Fibroblast of pulmonary artery (primary cell): ENCODE measurements around the gene GNPAT.
A peak's percentile ranks its signal among the peaks of the same experiment; 100 is the strongest.
"Not testable (repeated sequence)": the region's sequence is repeated elsewhere in the genome, so short reads cannot be mapped to it uniquely, and the experiment has no call there.

ENCODE experiments used
- DNase-seq: peaks from one replicate; pipeline ENCODE4 v3.0.0-alpha.2; 2010; ENCODE audit warnings: low read depth
- H3K4me3 ChIP-seq: replicated peaks from 2 replicates; pipeline ENCODE4 v1.5.1; 2011; ENCODE audit warnings: low read depth, mild to moderate bottlenecking, control low read depth, low read length, moderate library complexity
- CTCF ChIP-seq: IDR thresholded peaks from 2 replicates; pipeline ENCODE4 v1.5.1; 2011; ENCODE audit warnings: mild to moderate bottlenecking, control low read depth, low read length, inconsistent platforms; ENCODE audit errors: missing control alignments

The GNPAT gene

GRCh38 chr1:231206856-231207255 lies 34.2 kb upstream of the GNPAT start:
- no peak for DNase-seq
- no peak overlapping the region for H3K4me3 ChIP-seq
- no peak for TF ChIP-seq CTCF

- no peak for TF ChIP-seq CTCF
- H3K4me3 ChIP-seq, result no peak overlapping the region
- DNase-seq, result no peak
These were observed 33.6 kb upstream of the GNPAT start for GRCh38 chr1:231207437-231207836.

- DNase-seq, result no peak
- TF ChIP-seq CTCF, result no peak
- no peak overlapping the region for H3K4me3 ChIP-seq
These were observed 32.0 kb upstream of the GNPAT start for GRCh38 chr1:231208980-231209379.

GRCh38 chr1:231209531-231209930 lies 31.5 kb upstream of the GNPAT start:
- no peak overlapping the region for H3K4me3 ChIP-seq
- no peak for TF ChIP-seq CTCF
- DNase-seq, result no peak

- H3K4me3 ChIP-seq, result no peak overlapping the region
- TF ChIP-seq CTCF, result no peak
- DNase-seq, result no peak
These were observed 30.9 kb upstream of the GNPAT start for GRCh38 chr1:231210126-231210525.

- DNase-seq, result peak; percentile 66
- peak overlapping the region; percentile 48 for H3K4me3 ChIP-seq
- peak; percentile 86 for TF ChIP-seq CTCF
These were observed 29.8 kb upstream of the GNPAT start for GRCh38 chr1:231211005-231211857.

GRCh38 chr1:231212301-231212700 lies 28.7 kb upstream of the GNPAT start:
- H3K4me3 ChIP-seq, DNase-seq: not testable (repeated sequence)
